22Rv1 (cell line): ENCODE data around the gene H1-8.

ENCODE experiments used
- CTCF ChIP-seq: fragments of 450-650 bp; IDR thresholded peaks from 2 replicates; pipeline ENCODE4 v1.5.1; 2017; ENCODE audit warnings: mild to moderate bottlenecking
- ZFX ChIP-seq: fragments of 450-650 bp; IDR thresholded peaks from 2 replicates; pipeline ENCODE4 v1.6.1; 2017; ENCODE audit warnings: antibody characterized with exemption, borderline replicate concordance

GRCh38 chr3:129571605-129572547 lies 28.9 kb downstream of the H1-8 start:
- TF ChIP-seq CTCF = no peak
- TF ChIP-seq ZFX = no peak
